Measurements from ENCODE around the gene CTDSPL. TPM values are rescaled to one million over a fixed set of nuclear protein-coding genes. Genes with fewer than 3 reads are reported as not detected.

CTDSPL gene
- total and polyA plus RNA-seq, 2 of the 13 experiments (the other 11 are each of a cell fraction or from before 2014, with no cell fraction given) = 26.1 to 142 TPM

DNA sequence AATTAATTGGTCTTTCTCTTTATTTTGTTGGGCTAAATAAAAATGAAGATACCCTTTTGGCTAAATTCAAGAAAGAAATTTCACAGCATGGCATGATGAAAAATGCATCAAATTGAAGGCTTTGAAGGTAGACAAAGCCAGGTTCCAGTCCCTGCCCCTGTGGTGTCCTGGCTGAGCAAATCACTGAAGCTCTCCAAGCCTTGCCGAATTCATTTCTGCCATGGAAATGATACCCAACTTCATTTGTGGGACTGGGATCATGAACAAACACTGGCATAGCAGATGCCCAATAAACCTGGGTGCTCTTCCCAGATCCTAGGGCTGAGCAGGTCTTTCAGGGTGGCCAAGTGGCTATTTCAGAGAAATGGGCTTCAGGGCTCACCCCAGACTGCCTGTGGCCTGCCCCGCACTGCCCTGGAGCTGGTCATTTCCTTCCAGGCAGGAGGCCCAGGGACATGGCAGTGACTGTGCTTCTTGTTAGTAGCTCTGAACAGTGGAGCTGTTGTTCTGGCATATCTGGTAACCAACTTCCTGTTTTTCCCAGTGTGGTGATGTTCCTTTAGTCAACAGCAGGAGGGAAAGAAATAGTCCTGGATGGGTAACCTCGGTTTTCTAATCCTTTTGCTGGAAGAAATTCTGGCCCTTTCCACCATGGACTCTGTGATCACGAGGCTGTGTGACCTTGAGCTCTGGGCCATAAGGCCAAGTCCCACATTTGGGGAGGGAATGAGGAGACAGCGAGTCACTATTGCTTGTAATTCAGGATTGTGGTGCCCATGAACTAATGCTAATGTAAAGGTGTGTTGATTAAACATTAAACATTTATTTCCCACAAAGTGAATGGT lies 47.6 kb downstream of the CTDSPL start (continued):
- TF ChIP-seq MEIS2 (CRISPR knock-in tag; IDR thresholded peaks at IDR 0.05) (no peak), ZNF562 (CRISPR knock-in tag; IDR thresholded peaks at IDR 0.05; ENCODE audit: borderline replicate concordance) (no peak), GMEB2 (CRISPR knock-in tag; IDR thresholded peaks at IDR 0.05; ENCODE audit: low read depth) (no peak), ZNF580 (CRISPR knock-in tag; IDR thresholded peaks at IDR 0.05; ENCODE audit: borderline replicate concordance, low read depth) (peak; percentile 43; the same call in 1 of the 2 replicates), ZNF138 (CRISPR knock-in tag; IDR thresholded peaks at IDR 0.05; ENCODE audit: low read depth) (no peak), ZBTB8A (CRISPR knock-in tag; IDR thresholded peaks at IDR 0.05; ENCODE audit: borderline replicate concordance, low read depth) (no peak), ZNF605 (CRISPR knock-in tag; IDR thresholded peaks at IDR 0.05) (peak; percentile 75), ZNF614 (CRISPR knock-in tag; IDR thresholded peaks at IDR 0.05; ENCODE audit: borderline replicate concordance) (0 out of 2 replicates have a peak, but pooled peaks have one; percentile 80), ZNF569 (CRISPR knock-in tag; IDR thresholded peaks at IDR 0.05; ENCODE audit: borderline replicate concordance) (no peak), RXRB (CRISPR knock-in tag; IDR thresholded peaks at IDR 0.05; ENCODE audit: borderline replicate concordance) (peak; percentile 68), SIX4 (CRISPR knock-in tag; IDR thresholded peaks at IDR 0.05) (no peak; the same call in 1 of the 2 replicates), JUND (CRISPR knock-in tag; IDR thresholded peaks at IDR 0.05) (peak; percentile 60; the same call in 1 of the 2 replicates), PTBP1 (IDR thresholded peaks at IDR 0.05; ENCODE audit: low read depth, low read length, poor library complexity, severe bottlenecking) (no peak), ZKSCAN8 (CRISPR knock-in tag; IDR thresholded peaks at IDR 0.05; ENCODE audit: borderline replicate concordance) (peak; percentile 64; the same call in 1 of the 2 replicates), KLF16 (CRISPR knock-in tag; IDR thresholded peaks at IDR 0.05) (peak in 1 of 2 experiments; percentile 79; a peak in 2 of 4 replicates)
- TF ChIP-seq, protein P1, sequence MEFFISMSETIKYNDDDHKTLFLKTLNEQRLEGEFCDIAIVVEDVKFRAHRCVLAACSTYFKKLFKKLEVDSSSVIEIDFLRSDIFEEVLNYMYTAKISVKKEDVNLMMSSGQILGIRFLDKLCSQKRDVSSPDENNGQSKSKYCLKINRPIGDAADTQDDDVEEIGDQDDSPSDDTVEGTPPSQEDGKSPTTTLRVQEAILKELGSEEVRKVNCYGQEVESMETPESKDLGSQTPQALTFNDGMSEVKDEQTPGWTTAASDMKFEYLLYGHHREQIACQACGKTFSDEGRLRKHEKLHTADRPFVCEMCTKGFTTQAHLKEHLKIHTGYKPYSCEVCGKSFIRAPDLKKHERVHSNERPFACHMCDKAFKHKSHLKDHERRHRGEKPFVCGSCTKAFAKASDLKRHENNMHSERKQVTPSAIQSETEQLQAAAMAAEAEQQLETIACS (CRISPR knock-in tag; IDR thresholded peaks at IDR 0.05) = no peak
- TF ChIP-seq, protein P2, sequence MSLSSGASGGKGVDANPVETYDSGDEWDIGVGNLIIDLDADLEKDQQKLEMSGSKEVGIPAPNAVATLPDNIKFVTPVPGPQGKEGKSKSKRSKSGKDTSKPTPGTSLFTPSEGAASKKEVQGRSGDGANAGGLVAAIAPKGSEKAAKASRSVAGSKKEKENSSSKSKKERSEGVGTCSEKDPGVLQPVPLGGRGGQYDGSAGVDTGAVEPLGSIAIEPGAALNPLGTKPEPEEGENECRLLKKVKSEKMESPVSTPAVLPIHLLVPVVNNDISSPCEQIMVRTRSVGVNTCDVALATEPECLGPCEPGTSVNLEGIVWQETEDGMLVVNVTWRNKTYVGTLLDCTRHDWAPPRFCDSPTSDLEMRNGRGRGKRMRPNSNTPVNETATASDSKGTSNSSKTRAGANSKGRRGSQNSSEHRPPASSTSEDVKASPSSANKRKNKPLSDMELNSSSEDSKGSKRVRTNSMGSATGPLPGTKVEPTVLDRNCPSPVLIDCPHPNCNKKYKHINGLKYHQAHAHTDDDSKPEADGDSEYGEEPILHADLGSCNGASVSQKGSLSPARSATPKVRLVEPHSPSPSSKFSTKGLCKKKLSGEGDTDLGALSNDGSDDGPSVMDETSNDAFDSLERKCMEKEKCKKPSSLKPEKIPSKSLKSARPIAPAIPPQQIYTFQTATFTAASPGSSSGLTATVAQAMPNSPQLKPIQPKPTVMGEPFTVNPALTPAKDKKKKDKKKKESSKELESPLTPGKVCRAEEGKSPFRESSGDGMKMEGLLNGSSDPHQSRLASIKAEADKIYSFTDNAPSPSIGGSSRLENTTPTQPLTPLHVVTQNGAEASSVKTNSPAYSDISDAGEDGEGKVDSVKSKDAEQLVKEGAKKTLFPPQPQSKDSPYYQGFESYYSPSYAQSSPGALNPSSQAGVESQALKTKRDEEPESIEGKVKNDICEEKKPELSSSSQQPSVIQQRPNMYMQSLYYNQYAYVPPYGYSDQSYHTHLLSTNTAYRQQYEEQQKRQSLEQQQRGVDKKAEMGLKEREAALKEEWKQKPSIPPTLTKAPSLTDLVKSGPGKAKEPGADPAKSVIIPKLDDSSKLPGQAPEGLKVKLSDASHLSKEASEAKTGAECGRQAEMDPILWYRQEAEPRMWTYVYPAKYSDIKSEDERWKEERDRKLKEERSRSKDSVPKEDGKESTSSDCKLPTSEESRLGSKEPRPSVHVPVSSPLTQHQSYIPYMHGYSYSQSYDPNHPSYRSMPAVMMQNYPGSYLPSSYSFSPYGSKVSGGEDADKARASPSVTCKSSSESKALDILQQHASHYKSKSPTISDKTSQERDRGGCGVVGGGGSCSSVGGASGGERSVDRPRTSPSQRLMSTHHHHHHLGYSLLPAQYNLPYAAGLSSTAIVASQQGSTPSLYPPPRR (CRISPR knock-in tag; IDR thresholded peaks at IDR 0.05; ENCODE audit: borderline replicate concordance) = peak; percentile 67
- TF ChIP-seq, protein P3, sequence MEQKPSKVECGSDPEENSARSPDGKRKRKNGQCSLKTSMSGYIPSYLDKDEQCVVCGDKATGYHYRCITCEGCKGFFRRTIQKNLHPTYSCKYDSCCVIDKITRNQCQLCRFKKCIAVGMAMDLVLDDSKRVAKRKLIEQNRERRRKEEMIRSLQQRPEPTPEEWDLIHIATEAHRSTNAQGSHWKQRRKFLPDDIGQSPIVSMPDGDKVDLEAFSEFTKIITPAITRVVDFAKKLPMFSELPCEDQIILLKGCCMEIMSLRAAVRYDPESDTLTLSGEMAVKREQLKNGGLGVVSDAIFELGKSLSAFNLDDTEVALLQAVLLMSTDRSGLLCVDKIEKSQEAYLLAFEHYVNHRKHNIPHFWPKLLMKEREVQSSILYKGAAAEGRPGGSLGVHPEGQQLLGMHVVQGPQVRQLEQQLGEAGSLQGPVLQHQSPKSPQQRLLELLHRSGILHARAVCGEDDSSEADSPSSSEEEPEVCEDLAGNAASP (CRISPR knock-in tag; IDR thresholded peaks at IDR 0.05; ENCODE audit: borderline replicate concordance) = peak; percentile 54; the same call in 1 of the 2 replicates

Measured in HepG2 (cell line).